Astrocyte (in vitro differentiated cells and primary cell): ENCODE measurements around the gene GIPC3.

Experiments used
- CTCF ChIP-seq: IDR thresholded peaks from 2 replicates; pipeline ENCODE4 v1.5.1; 2011; ENCODE audit warnings: low read depth, mild to moderate bottlenecking, inconsistent platforms, low read length, moderate library complexity; ENCODE audit not compliant: insufficient read depth
- EZH2 ChIP-seq: IDR thresholded peaks from 2 replicates; pipeline ENCODE4 v1.6.1; 2012; ENCODE audit warnings: mild to moderate bottlenecking, low read length, inconsistent platforms; ENCODE audit not compliant: insufficient read depth

DNA sequence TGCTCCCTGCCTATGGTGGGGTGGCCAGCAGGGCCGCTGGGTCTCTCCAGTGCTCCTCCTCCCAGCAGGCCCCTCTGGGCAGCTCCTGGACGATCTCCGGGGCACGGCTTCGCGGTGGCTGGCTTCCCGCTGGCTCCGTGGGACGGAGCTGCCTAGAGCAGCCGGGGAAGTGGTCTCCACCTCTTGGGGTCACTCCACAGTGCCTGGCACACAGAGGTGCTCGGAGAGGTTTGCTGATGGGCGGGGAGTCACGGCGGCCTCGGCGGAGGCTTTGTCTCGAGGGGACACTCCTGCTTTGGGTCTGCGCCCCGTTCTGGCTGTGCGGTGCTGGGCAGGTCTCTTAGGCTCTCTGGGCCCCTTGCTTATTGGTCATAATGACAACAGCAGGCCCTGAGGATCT, 51.2 kb downstream of the GIPC3 start:
- no peak for TF ChIP-seq CTCF
- TF ChIP-seq EZH2, result no peak
